GM21825 (cell line): ENCODE data around the gene ZNF358.

Source experiments
- ATAC-seq: cut with Tn5 transposase; IDR thresholded peaks from one replicate; pipeline ENCODE4 v1.9.1; 2021; ENCODE audit warnings: mild to moderate bottlenecking, moderate library complexity; ENCODE audit not compliant: unreplicated experiment

ZNF358 gene

GRCh38 chr19:7515645-7516151 is at the start of gene ZNF358:
TSS of gene ZNF358 (plus strand) at chr19:7516103. CDS start at chr19:7519243, 3,140 bp downstream.
- no peak for ATAC-seq

- no peak for ATAC-seq
Observed at GRCh38 chr19:7467009-7467989, 48.6 kb upstream of the ZNF358 start.

GRCh38 chr19:7468840-7469239 is 47.1 kb upstream of the ZNF358 start:
- no peak for ATAC-seq

GRCh38 chr19:7469669-7470285 is 46.1 kb upstream of the ZNF358 start:
- no peak for ATAC-seq

- no peak for ATAC-seq
Observed at GRCh38 chr19:7470540-7471305, 45.2 kb upstream of the ZNF358 start.

- no peak for ATAC-seq
Observed at GRCh38 chr19:7471696-7472615, 43.9 kb upstream of the ZNF358 start.

GRCh38 chr19:7475665-7476064 is 40.2 kb upstream of the ZNF358 start:
- no peak for ATAC-seq

GRCh38 chr19:7476241-7476640 is 39.7 kb upstream of the ZNF358 start:
- ATAC-seq = no peak

- no peak for ATAC-seq
Observed at GRCh38 chr19:7476777-7477494, 39.0 kb upstream of the ZNF358 start.

GRCh38 chr19:7477758-7478157 is 38.1 kb upstream of the ZNF358 start:
- ATAC-seq = no peak

GRCh38 chr19:7478173-7478842 is 37.6 kb upstream of the ZNF358 start:
- ATAC-seq = no peak

GRCh38 chr19:7478843-7479227 is 37.1 kb upstream of the ZNF358 start:
- no peak for ATAC-seq

- no peak for ATAC-seq
Observed at GRCh38 chr19:7480222-7480969, 35.5 kb upstream of the ZNF358 start.

- no peak for ATAC-seq
Observed at GRCh38 chr19:7480970-7481255, 35.0 kb upstream of the ZNF358 start.

- no peak for ATAC-seq
Observed at GRCh38 chr19:7482584-7483439, 33.1 kb upstream of the ZNF358 start.

GRCh38 chr19:7483720-7484201 is 32.1 kb upstream of the ZNF358 start:
- no peak for ATAC-seq

- ATAC-seq = no peak
Observed at GRCh38 chr19:7486923-7487322, 29.0 kb upstream of the ZNF358 start.
